HG03139 (cell line): Measurements from ENCODE around the gene NIPSNAP3A.

ENCODE experiments used
- ATAC-seq: cut with Tn5 transposase; IDR thresholded peaks from one replicate; pipeline ENCODE4 v1.9.1; 2021; ENCODE audit not compliant: unreplicated experiment

NIPSNAP3A gene

GRCh38 chr9:104802906-104803305, 55.4 kb downstream of the NIPSNAP3A start:
- ATAC-seq, result no peak

- ATAC-seq, result no peak
Observed at GRCh38 chr9:104805441-104805840, 58.0 kb downstream of the NIPSNAP3A start.

GRCh38 chr9:104808035-104808614, 60.6 kb downstream of the NIPSNAP3A start:
- no peak for ATAC-seq
